ENCODE data around the gene PRDX5.

Gene PRDX5

GRCh38 chr11:64348383-64349024 is 30.6 kb downstream of the PRDX5 start:
- no peak for TF ChIP-seq CTCF (IDR thresholded peaks at IDR 0.05; ENCODE audit: extremely low read depth, missing control alignments)
- DNase-seq (ENCODE audit: low spot score) = no peak

GRCh38 chr11:64349025-64349387 is 31.1 kb downstream of the PRDX5 start:
- no peak for TF ChIP-seq CTCF (IDR thresholded peaks at IDR 0.05; ENCODE audit: extremely low read depth, missing control alignments)

GRCh38 chr11:64349404-64349803 is 31.5 kb downstream of the PRDX5 start:
- no peak for DNase-seq (ENCODE audit: low spot score)
- TF ChIP-seq CTCF (IDR thresholded peaks at IDR 0.05; ENCODE audit: extremely low read depth, missing control alignments) = no peak

More at GRCh38 chr11:64349025-64349387, 31.1 kb downstream of the PRDX5 start:
- DNase-seq (ENCODE audit: low spot score) = no peak

GRCh38 chr11:64351136-64351631 is 33.3 kb downstream of the PRDX5 start:
- DNase-seq (ENCODE audit: low spot score) = no peak
- TF ChIP-seq CTCF (IDR thresholded peaks at IDR 0.05; ENCODE audit: extremely low read depth, missing control alignments) = no peak

- TF ChIP-seq CTCF (IDR thresholded peaks at IDR 0.05; ENCODE audit: extremely low read depth, missing control alignments) = no peak
- DNase-seq (ENCODE audit: low spot score) = no peak
Observed at GRCh38 chr11:64352099-64352994, 34.4 kb downstream of the PRDX5 start.

GRCh38 chr11:64352995-64353714 is 35.2 kb downstream of the PRDX5 start:
- DNase-seq (ENCODE audit: low spot score) = no peak
- TF ChIP-seq CTCF (IDR thresholded peaks at IDR 0.05; ENCODE audit: extremely low read depth, missing control alignments) = no peak

Measured in GM20000 (cell line).